ENCODE data around the gene FKRP.

DNA sequence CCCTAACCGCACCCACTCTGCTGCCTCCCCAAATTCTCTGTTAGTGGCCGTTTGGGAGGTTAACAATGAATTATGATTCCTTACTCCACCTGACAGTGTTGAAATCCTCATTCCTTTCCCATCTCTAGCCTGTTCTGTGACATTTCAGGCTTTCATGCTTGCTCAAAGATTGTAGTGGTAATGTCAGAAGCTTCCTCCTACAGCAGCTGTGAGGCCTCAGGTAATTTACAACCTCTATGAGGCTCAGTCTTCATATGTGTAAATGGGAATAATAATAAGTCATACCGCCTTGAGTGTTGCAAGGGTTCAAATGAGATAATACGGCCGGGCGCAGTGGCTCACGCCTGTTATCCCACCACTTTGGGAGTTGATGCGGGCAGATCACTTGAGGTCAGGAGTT is 43.5 kb downstream of the FKRP start:
- TF ChIP-seq, protein P1, sequence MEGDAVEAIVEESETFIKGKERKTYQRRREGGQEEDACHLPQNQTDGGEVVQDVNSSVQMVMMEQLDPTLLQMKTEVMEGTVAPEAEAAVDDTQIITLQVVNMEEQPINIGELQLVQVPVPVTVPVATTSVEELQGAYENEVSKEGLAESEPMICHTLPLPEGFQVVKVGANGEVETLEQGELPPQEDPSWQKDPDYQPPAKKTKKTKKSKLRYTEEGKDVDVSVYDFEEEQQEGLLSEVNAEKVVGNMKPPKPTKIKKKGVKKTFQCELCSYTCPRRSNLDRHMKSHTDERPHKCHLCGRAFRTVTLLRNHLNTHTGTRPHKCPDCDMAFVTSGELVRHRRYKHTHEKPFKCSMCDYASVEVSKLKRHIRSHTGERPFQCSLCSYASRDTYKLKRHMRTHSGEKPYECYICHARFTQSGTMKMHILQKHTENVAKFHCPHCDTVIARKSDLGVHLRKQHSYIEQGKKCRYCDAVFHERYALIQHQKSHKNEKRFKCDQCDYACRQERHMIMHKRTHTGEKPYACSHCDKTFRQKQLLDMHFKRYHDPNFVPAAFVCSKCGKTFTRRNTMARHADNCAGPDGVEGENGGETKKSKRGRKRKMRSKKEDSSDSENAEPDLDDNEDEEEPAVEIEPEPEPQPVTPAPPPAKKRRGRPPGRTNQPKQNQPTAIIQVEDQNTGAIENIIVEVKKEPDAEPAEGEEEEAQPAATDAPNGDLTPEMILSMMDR (conservative IDR thresholded peaks at IDR 0.05), result no peak
- no peak for TF ChIP-seq ZFX (IDR thresholded peaks at IDR 0.05)
